HG03139 (cell line): ENCODE data around the gene SMPD3.

Experiments used
- ATAC-seq: cut with Tn5 transposase; IDR thresholded peaks from one replicate; pipeline ENCODE4 v1.9.1; 2021; ENCODE audit not compliant: unreplicated experiment

The SMPD3 gene

GRCh38 chr16:68371706-68372380 lies 76.5 kb downstream of the SMPD3 start:
- ATAC-seq: no peak

- no peak for ATAC-seq
Measured at GRCh38 chr16:68371276-68371651, 77.0 kb downstream of the SMPD3 start.

- ATAC-seq: no peak
Measured at GRCh38 chr16:68370581-68371275, 77.6 kb downstream of the SMPD3 start.

GRCh38 chr16:68369697-68370580 lies 78.4 kb downstream of the SMPD3 start:
- ATAC-seq: peak; percentile 46

- ATAC-seq: no peak
Measured at GRCh38 chr16:68369168-68369567, 79.1 kb downstream of the SMPD3 start.

GRCh38 chr16:68368301-68368888 lies 79.9 kb downstream of the SMPD3 start:
- no peak for ATAC-seq

GRCh38 chr16:68367891-68368290 lies 80.4 kb downstream of the SMPD3 start:
- no peak for ATAC-seq

- no peak for ATAC-seq
Measured at GRCh38 chr16:68367440-68367839, 80.9 kb downstream of the SMPD3 start.

GRCh38 chr16:68367030-68367429 lies 81.3 kb downstream of the SMPD3 start:
- ATAC-seq: no peak

GRCh38 chr16:68366062-68366461 lies 82.2 kb downstream of the SMPD3 start:
- no peak for ATAC-seq

- no peak for ATAC-seq
Measured at GRCh38 chr16:68365167-68365817, 83.0 kb downstream of the SMPD3 start.

- ATAC-seq: no peak
Measured at GRCh38 chr16:68364561-68364998, 83.7 kb downstream of the SMPD3 start.

- no peak for ATAC-seq
Measured at GRCh38 chr16:68363658-68364521, 84.4 kb downstream of the SMPD3 start.

GRCh38 chr16:68362947-68363657 lies 85.2 kb downstream of the SMPD3 start:
- no peak for ATAC-seq

- no peak for ATAC-seq
Measured at GRCh38 chr16:68362262-68362913, 85.9 kb downstream of the SMPD3 start.

- no peak for ATAC-seq
Measured at GRCh38 chr16:68361485-68361884, 86.8 kb downstream of the SMPD3 start.

GRCh38 chr16:68360956-68361355 lies 87.4 kb downstream of the SMPD3 start:
- no peak for ATAC-seq

- no peak for ATAC-seq
Measured at GRCh38 chr16:68360547-68360946, 87.8 kb downstream of the SMPD3 start.
